Left renal pelvis (tissue), 4 donors: ENCODE measurements around the gene OR4F16. TPM values are rescaled to one million over a fixed set of nuclear protein-coding genes. Genes with fewer than 3 reads are reported as not detected.
"Not testable (repeated sequence)": the region's sequence is repeated elsewhere in the genome, so short reads cannot be mapped to it uniquely, and the experiment has no call there.

Source experiments
- DNase-seq, 4 donors: peaks; one replicate each; pipeline ENCODE4 v3.0.0-alpha.2; 2013; ENCODE audit warnings: low read depth in 4 of 4, low spot score in 3 of 4
- polyA plus RNA-seq, 4 donors: library from polyadenylated mRNA; unstranded; fragments of 120-200 nt; gene quantifications; one replicate each; pipeline ENCODE4 v1.2.1, GENCODE V29; 2013; ENCODE audit not compliant: insufficient read length in 4 of 4

Gene OR4F16, protein sequence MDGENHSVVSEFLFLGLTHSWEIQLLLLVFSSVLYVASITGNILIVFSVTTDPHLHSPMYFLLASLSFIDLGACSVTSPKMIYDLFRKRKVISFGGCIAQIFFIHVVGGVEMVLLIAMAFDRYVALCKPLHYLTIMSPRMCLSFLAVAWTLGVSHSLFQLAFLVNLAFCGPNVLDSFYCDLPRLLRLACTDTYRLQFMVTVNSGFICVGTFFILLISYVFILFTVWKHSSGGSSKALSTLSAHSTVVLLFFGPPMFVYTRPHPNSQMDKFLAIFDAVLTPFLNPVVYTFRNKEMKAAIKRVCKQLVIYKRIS
- polyA plus RNA-seq = not detected

- not testable (repeated sequence) for DNase-seq
Observed at GRCh38 chr1:686554-686953, at the start of gene OR4F16. OR4F16 (minus strand) TSS chr1:686654; CDS start chr1:686654, 0 bp downstream.

- DNase-seq = not testable (repeated sequence)
Observed at GRCh38 chr1:733649-734048, 47.2 kb upstream of the OR4F16 start.

- not testable (repeated sequence) for DNase-seq
Observed at GRCh38 chr1:727040-727439, 40.6 kb upstream of the OR4F16 start.

Other genes with a start within 250 kb of the OR4F16 start
- not detected for gene OR4F29, start 235.0 kb downstream of the OR4F16 start, polyA plus RNA-seq
- gene SAMD11, start 237.3 kb upstream of the OR4F16 start, polyA plus RNA-seq = 10 to 100 TPM; 43.9 to 94.8 (median 63.0) TPM